Right lobe of liver (tissue), 4 donors: Measurements from ENCODE around the gene DDI2.

Experiments used
- CTCF ChIP-seq, 4 donors: fragments of 200-600 bp in 3 of 4; fragments of 450-650 bp in 1 of 4; IDR thresholded peaks; one replicate each; pipeline versions ENCODE4 v1.5.1 to v1.8.0; 2016 to 2022; ENCODE audit warnings: antibody characterized with exemption in 4 of 4, mild to moderate bottlenecking in 2 of 4
- POLR2A ChIP-seq: fragments of 450-650 bp; IDR thresholded peaks from one replicate; pipeline ENCODE4 v1.6.1; 2017; ENCODE audit warnings: antibody characterized with exemption, mild to moderate bottlenecking
- donor health status: DM: no; HTN: no; CAD: no.
- donor health status: DM: no; HTN: no; CAD: no.
- donor health status: DM: no; HTN: yes; CAD: no.

GRCh38 chr1:15598436-15598835 is 18.8 kb upstream of the DDI2 start:
- no peak for TF ChIP-seq CTCF (IDR thresholded peaks at IDR 0.05)
- TF ChIP-seq POLR2A = no peak
